Activated CD8-positive, alpha-beta memory T cell treated with anti-CD3 and anti-CD28 coated beads for 4 hours (primary cell): ENCODE data around the gene PRC1.
A peak's percentile ranks its signal among the peaks of the same experiment; 100 is the strongest.
"Not testable (repeated sequence)": the region's sequence is repeated elsewhere in the genome, so short reads cannot be mapped to it uniquely, and the experiment has no call there.

Source experiments
- DNase-seq, 2 donors: peaks; one replicate each; pipeline ENCODE4 v3.0.0-alpha.2; 2020; ENCODE audit warnings: low read depth in 2 of 2

The PRC1 gene

DNA sequence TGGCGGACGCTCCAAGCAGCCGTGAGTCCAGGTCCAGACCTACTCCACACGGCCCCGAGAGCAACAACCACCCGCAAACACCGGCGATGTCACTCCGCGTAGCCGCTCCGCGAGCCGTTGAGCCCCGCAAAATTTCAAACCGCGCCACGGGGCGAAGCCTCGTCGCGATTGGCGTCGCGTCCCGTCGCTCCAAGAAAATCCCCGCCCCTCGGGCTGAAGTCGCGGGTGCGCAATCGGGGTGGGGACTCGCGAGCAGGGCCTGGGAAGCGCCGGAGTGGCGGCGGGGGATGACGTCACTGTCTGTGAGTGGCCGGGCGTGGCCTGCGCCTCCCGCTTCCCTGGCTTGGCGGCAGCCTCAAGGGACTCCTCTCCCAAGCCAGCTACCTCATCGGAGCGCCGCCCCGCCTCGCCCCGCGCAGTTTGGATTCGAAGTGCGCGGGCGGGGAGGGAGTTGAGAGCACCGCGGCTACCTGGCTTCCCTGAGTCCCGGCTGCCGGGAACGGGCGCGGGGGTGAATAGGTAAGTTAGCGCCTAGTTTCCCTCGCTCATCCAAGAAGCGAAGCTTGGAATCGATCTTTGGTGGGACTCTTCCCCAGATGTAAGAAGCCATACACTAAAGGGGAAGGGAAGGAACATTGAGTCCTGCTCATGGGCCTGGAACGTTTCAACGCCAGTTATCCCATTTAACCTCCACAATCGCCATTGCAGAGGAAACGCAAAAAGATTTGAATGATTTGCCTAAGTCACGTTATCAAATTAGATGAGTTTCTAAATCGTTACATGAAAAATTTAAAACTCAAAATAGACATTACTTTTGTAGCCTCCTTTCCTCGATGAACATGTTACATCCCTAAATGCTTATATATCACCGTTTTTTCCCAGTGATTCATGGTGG is at the start of gene PRC1:
Gene PRC1, minus strand, starts transcription at position 119 of the 895 bp plus-strand sequence. Its CDS starts 118 bp downstream, at position 1.
- DNase-seq, result peak; percentile 93 to 95

- no peak for DNase-seq
Observed at GRCh38 chr15:91043202-91043874, 49.0 kb upstream of the PRC1 start.

- DNase-seq, result no peak
Observed at GRCh38 chr15:91040856-91041255, 46.5 kb upstream of the PRC1 start.

DNA sequence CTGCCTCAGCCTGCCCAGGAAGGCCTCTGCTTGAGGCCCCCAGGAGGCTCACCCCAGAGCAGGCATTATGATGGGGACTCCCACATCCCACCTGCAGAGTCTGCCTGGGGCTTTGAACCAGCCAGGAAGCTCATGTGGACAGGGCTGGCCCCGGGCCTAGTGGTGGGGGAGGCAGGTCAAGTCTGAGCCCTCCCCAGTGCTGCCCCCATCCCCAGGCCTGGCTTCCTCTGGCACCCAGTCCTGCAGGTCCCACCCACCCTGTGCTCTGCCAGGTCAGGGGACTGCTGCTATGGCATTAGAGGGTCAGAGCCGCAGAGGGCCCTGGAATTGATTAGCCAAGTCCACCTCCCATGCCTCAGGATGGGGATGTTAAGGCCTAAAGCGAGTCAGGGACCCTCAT is 45.7 kb upstream of the PRC1 start:
- no peak for DNase-seq

- no peak for DNase-seq
Observed at GRCh38 chr15:91032919-91033803, 38.8 kb upstream of the PRC1 start.

- DNase-seq, result no peak
Observed at GRCh38 chr15:91031796-91032195, 37.5 kb upstream of the PRC1 start.

- DNase-seq, result no peak
Observed at GRCh38 chr15:91027677-91028076, 33.3 kb upstream of the PRC1 start.

DNA sequence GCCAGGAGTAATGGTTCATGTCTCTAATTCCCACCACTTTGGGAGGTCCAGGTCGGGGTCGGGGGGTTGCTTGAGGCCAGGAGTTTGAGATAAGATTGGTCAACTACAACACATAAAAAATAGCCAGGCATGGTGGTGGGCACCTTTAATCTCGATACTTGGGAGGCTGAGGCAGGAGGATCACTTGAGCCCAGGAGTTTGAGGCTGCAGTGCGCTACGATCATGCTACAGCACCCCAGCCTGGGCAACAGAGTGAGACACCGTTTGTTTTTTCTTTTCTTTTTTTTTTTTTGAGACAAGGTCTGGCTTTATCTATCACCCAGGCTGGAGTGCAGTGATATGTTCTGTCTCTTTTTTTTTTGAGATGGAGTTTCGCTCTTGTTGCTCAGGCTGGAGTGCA is 29.4 kb upstream of the PRC1 start:
- no peak for DNase-seq

DNA sequence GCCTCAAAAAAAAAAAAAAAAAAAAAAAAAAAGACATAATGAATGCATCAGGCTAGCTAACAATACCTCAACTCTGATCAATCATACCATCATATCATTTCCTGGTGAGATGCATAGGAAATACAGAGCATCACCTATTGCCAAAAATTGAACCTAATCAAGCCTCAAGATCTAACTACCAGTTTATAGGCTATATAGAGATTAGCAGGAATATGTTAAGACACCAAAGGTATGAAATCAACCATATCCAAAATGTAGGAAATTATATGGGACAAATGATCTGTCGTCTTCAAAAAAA is 28.4 kb upstream of the PRC1 start:
- no peak for DNase-seq

- peak; percentile 51 to 54 for DNase-seq
Observed at GRCh38 chr15:91022075-91022831, 27.9 kb upstream of the PRC1 start, which contains the start of gene VPS33B. TSS of gene VPS33B (minus strand) at chr15:91022594. CDS start at chr15:91022249, 345 bp downstream.

DNA sequence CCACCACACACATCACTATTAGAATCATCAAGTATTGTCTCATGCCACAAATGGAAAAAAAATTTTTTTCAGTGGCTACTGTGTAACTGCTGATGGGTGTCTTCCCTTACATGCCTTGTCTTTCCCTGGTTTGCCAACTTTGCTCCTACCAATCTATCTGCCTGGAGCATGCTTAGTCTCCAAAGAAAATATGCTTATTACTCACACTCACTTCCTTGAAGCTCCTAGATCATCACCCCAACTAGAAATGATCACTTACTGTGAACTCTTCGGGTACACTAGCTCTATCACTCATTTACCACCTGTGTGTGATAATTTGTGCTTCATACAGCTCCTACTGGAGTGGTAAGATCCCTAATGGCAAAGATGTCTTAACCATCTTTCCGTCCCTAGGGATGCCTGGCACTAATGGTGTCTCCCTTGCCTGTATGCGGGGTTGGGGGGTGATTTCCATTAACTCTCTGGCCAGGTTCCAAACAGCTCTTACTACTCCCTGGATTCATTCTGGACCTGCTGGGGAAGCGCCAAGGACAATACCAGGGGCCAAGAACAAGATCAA is 27.3 kb upstream of the PRC1 start:
- DNase-seq, result no peak

GRCh38 chr15:91018158-91018557 is 23.8 kb upstream of the PRC1 start:
- DNase-seq, result no peak

GRCh38 chr15:91017716-91018115 is 23.4 kb upstream of the PRC1 start:
- no peak for DNase-seq

- not testable (repeated sequence) for DNase-seq
Observed at GRCh38 chr15:91013701-91014100, 19.4 kb upstream of the PRC1 start.

GRCh38 chr15:91007266-91007665 is 12.9 kb upstream of the PRC1 start:
- no peak for DNase-seq

GRCh38 chr15:91001209-91001608 is 6.9 kb upstream of the PRC1 start:
- no peak for DNase-seq

- no peak for DNase-seq
Observed at GRCh38 chr15:90998737-90999136, 4.4 kb upstream of the PRC1 start.

- no peak for DNase-seq
Observed at GRCh38 chr15:90994059-90994416, 297 bp downstream of the PRC1 start.

DNA sequence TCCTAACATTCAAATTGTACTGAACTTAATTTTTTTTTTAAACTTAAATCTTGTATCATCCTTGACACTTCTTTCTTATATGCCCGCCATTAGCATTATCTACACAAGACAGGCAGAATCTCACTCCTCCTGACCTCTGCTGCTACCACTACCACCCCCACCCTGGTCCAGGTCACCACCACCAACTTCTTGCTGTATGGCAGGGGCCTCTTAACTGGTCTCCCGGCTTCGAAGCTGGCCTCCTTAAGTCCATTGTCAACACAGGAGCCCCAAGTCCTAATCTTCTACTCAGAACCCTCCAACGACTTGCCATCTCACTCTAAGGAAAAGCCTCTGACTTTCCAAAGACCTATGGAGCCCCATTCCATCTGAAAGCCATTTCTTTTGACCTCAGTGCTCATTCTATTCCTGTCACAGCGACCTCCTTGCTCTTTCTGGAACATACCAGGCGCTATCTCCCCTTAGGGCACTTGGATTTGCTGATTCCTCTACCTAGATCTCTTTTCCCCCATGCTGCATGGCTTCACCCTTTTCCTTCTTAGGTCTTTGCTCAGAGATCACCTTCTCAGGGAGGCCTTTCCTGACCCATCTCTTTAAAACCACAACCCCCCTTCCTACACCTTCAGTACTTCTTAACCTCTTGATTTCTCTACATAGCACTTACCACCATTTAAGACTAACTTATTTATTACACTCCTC is 2.6 kb downstream of the PRC1 start:
- no peak for DNase-seq

GRCh38 chr15:90990446-90990845 is 3.9 kb downstream of the PRC1 start:
- DNase-seq, result no peak
